Measurements from ENCODE around the gene MMP20. TPM values are rescaled to one million over a fixed set of nuclear protein-coding genes. Genes with fewer than 3 reads are reported as not detected.

MMP20 gene
- total RNA-seq, 4 donors from 2014 or later: not detected

- Histone ChIP-seq H3K9me3 (no peaks in the 10 kb centered on the region), H3K4me3 (no peak overlapping the region), H3K27ac (no peak overlapping the region), H3K36me3 (no peaks in the 10 kb centered on the region), H3K4me1 (peaks cover 0 to 27% (median 8%) of the 10 kb centered on the region in 4 donors), H3K27me3 (no peaks in the 10 kb centered on the region)
- no peak for DNase-seq (ENCODE audit: low spot score in 2 of 2)
- TF ChIP-seq POLR2A (IDR thresholded peaks at IDR 0.05) (no peak), EP300 (IDR thresholded peaks at IDR 0.05) (no peak)
- TF ChIP-seq, protein P1, sequence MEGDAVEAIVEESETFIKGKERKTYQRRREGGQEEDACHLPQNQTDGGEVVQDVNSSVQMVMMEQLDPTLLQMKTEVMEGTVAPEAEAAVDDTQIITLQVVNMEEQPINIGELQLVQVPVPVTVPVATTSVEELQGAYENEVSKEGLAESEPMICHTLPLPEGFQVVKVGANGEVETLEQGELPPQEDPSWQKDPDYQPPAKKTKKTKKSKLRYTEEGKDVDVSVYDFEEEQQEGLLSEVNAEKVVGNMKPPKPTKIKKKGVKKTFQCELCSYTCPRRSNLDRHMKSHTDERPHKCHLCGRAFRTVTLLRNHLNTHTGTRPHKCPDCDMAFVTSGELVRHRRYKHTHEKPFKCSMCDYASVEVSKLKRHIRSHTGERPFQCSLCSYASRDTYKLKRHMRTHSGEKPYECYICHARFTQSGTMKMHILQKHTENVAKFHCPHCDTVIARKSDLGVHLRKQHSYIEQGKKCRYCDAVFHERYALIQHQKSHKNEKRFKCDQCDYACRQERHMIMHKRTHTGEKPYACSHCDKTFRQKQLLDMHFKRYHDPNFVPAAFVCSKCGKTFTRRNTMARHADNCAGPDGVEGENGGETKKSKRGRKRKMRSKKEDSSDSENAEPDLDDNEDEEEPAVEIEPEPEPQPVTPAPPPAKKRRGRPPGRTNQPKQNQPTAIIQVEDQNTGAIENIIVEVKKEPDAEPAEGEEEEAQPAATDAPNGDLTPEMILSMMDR (IDR thresholded peaks at IDR 0.05): no peak
- WGBS, 2 donors: 78 to 93% methylated on average over 1 of the region's 1 CpG
Measured at GRCh38 chr11:102598272-102598671, 26.9 kb downstream of the MMP20 start.

DNA sequence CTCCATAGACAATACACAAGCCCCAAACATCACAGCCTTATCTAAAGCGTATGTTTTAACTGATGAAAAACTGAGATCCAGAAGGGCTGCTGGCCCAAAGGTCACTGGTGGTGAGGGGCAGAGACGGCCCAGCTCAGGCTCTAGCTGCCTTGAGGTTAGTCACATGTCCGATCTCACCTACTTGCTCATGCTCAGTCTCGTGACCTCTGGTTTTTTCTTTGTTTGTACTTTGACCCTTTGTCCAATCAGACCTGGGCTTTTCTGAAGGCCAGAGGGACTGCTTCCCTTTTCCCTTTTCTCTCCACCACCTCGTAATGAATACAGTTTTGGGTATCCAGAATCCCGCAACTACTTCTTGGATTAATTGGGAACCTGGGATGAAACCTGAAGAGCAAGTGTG is 28.6 kb downstream of the MMP20 start:
- no peak overlapping the region for H3K4me3 ChIP-seq
- H3K27ac ChIP-seq: no peak overlapping the region
- WGBS, 2 donors: 87 to 90% methylated on average over 6 of the region's 6 CpGs
- H3K4me1 ChIP-seq: peaks cover 0 to 17% (median 8%) of the 10 kb centered on the region in 4 donors
- no peaks in the 10 kb centered on the region for H3K36me3 ChIP-seq
- TF ChIP-seq POLR2A (IDR thresholded peaks at IDR 0.05) (no peak), EP300 (IDR thresholded peaks at IDR 0.05) (no peak)
- TF ChIP-seq, protein P1 (IDR thresholded peaks at IDR 0.05): no peak
- no peaks in the 10 kb centered on the region for H3K9me3 ChIP-seq
- H3K27me3 ChIP-seq: no peaks in the 10 kb centered on the region
- no peak for DNase-seq (ENCODE audit: low spot score in 2 of 2)

DNA sequence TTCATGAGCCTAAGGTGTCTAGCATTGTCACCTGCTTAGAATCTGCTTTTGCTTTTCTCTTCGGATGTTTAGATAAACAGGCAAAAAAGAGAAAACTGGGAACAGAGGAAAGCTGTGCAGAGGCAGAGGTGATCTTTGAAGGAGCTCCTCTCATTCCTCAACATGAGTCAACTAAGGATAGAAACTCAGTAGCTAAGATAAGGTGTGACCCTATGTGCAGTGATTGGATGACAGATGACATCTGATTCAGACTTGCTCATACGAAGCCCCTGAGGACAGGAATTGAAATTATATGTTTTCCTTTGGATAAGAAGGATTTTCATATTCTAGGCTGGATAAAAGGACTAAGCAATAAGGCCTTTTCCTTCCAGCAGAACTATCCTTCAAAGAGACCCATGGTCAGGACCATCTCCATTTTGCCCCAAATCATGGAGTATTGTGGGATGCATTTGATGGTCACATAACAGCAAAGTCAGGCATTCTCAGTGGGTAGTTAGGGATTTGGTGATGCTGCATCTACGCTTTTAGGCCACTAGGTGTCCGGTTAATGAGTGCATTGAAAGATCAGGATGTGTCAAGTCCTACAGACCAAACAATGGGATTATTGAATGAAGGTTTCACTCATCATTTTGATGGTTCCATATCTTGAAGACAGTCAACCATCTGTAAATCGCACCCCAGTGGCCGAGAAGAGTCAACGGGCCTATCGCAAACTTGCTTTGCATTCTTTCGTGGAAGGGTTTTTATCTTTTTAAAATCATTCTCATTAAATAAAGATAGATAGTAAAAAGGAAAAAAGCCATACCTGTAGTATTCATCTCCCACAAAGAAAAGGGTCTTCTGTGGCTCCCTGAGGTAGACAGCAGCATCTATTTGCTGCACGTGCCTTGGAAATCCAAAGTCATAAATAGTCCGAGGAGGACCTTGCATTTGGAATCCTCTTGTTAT is 32.2 kb downstream of the MMP20 start:
- no peak for DNase-seq (ENCODE audit: low spot score in 2 of 2)
- Histone ChIP-seq H3K9me3 (no peaks in the 10 kb centered on the region), H3K36me3 (no peaks in the 10 kb centered on the region), H3K4me3 (no peak overlapping the region), H3K27me3 (no peaks in the 10 kb centered on the region), H3K4me1 (no peaks in the 10 kb centered on the region), H3K27ac (no peak overlapping the region)
- no peak for TF ChIP-seq POLR2A (IDR thresholded peaks at IDR 0.05)
- TF ChIP-seq, protein P1 (IDR thresholded peaks at IDR 0.05): peak in 2 of 5 experiments; percentile 24 to 27
- WGBS, 2 donors: 82 to 88% methylated on average over 11 of the region's 11 CpGs

GRCh38 chr11:102592131-102592530 is 33.0 kb downstream of the MMP20 start:
- DNase-seq (ENCODE audit: low spot score in 2 of 2): no peak
- no peaks in the 10 kb centered on the region for H3K9me3 ChIP-seq
- H3K36me3 ChIP-seq: no peaks in the 10 kb centered on the region
- H3K27me3 ChIP-seq: no peaks in the 10 kb centered on the region
- WGBS, 2 donors: 90 to 94% methylated on average over 1 of the region's 1 CpG
- TF ChIP-seq, protein P1 (IDR thresholded peaks at IDR 0.05): no peak
- no peak for TF ChIP-seq EP300 (IDR thresholded peaks at IDR 0.05)
- no peak for TF ChIP-seq POLR2A (IDR thresholded peaks at IDR 0.05)
- no peak overlapping the region for H3K4me3 ChIP-seq
- H3K4me1 ChIP-seq: no peaks in the 10 kb centered on the region
- H3K27ac ChIP-seq: no peak overlapping the region

GRCh38 chr11:102591160-102591718 is 33.9 kb downstream of the MMP20 start:
- WGBS, 2 donors: 83 to 85% methylated on average over 5 of the region's 5 CpGs

More at GRCh38 chr11:102591160-102591718, 33.9 kb downstream of the MMP20 start:
- no peaks in the 10 kb centered on the region for H3K9me3 ChIP-seq
- H3K4me3 ChIP-seq: no peak overlapping the region
- DNase-seq (ENCODE audit: low spot score in 2 of 2): no peak
- no peak overlapping the region for H3K27ac ChIP-seq
- TF ChIP-seq, protein P1 (IDR thresholded peaks at IDR 0.05): no peak
- TF ChIP-seq POLR2A (IDR thresholded peaks at IDR 0.05) (no peak), EP300 (IDR thresholded peaks at IDR 0.05) (no peak)
- no peaks in the 10 kb centered on the region for H3K36me3 ChIP-seq
- H3K27me3 ChIP-seq: no peaks in the 10 kb centered on the region
- H3K4me1 ChIP-seq: no peaks in the 10 kb centered on the region
